Measurements from ENCODE around the gene SNX3.

Gene SNX3

DNA sequence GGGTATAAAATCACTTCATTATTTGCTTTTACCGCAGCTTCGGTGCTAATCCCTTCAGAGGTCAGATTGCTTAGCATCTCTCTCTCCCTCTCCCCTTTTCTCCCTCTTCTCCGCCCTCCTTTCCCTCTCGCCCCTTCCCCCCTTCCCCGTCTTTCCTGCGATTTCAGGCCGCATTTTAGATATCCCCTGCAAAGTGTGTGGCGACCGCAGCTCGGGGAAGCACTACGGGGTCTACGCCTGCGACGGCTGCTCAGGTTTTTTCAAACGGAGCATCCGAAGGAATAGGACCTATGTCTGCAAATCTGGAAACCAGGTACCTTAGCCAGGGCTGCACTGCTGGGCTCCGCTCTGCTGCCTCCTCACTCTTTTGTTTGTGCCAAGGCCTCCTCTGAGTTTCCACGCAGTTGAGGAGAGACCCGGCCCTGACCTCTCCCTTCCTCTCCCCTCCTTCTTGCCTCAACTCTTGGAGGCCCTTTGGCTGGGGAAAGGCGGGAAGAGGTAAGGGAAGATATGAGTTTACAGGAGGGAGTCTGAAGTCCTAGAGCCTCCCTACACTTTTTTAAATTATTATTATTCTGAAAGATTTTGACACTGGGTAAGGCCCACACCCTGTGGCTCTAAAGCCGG is 89.4 kb downstream of the SNX3 start:
- H3K4me3 ChIP-seq (ENCODE audit: low read depth, low read length): no peak overlapping the region
- TF ChIP-seq, protein P1, sequence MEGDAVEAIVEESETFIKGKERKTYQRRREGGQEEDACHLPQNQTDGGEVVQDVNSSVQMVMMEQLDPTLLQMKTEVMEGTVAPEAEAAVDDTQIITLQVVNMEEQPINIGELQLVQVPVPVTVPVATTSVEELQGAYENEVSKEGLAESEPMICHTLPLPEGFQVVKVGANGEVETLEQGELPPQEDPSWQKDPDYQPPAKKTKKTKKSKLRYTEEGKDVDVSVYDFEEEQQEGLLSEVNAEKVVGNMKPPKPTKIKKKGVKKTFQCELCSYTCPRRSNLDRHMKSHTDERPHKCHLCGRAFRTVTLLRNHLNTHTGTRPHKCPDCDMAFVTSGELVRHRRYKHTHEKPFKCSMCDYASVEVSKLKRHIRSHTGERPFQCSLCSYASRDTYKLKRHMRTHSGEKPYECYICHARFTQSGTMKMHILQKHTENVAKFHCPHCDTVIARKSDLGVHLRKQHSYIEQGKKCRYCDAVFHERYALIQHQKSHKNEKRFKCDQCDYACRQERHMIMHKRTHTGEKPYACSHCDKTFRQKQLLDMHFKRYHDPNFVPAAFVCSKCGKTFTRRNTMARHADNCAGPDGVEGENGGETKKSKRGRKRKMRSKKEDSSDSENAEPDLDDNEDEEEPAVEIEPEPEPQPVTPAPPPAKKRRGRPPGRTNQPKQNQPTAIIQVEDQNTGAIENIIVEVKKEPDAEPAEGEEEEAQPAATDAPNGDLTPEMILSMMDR (IDR thresholded peaks at IDR 0.05; ENCODE audit: borderline replicate concordance, insufficient read depth, low read depth, low read length): no peak

DNA sequence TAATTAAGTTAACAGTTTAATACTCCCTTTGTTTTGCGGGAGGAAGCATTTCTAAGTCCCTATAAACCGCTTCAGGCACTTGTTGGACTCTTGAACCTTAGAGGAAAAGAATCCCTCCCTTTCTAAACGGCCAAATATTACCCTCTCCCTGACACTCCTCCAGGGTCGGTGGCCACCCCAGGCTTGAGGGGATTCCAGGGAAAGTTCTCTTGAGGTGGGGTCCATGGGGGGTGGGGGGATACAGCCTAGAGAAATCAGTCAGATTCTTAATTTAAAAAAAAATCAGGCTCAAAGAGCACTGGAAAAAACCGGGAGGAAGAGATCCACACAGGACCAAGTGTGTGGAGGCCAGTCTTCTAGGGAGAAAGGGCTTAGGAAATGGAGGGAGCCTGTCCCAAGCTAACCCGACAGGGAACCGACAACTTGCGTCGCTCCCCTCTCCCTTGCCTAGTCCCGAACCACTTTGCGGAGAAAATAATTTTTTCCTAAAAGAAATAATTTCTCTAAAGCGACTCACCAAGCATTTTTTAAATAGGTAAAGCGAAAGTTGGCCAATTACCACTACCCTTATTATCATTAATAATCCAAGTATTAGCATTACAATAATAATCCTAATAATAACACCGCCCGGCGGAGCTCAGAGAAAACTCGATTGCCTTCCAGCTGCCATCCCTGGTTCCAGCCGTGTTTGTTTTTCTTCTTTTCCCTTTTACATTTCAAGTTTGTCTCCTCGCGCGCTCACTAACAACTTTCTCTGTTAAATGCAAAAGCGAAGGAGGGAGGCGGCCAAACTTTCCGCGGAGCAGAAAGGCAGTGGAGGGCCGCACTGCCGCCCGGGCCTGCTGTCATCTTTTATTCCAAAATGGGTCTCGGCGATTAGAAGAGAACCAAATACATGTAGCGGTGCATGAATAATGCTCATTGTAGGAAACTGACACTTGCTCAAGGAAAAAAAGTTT is 90.2 kb downstream of the SNX3 start:
- no peak overlapping the region for H3K4me3 ChIP-seq (ENCODE audit: low read depth, low read length)
- TF ChIP-seq, protein P1 (IDR thresholded peaks at IDR 0.05; ENCODE audit: borderline replicate concordance, insufficient read depth, low read depth, low read length): no peak

DNA sequence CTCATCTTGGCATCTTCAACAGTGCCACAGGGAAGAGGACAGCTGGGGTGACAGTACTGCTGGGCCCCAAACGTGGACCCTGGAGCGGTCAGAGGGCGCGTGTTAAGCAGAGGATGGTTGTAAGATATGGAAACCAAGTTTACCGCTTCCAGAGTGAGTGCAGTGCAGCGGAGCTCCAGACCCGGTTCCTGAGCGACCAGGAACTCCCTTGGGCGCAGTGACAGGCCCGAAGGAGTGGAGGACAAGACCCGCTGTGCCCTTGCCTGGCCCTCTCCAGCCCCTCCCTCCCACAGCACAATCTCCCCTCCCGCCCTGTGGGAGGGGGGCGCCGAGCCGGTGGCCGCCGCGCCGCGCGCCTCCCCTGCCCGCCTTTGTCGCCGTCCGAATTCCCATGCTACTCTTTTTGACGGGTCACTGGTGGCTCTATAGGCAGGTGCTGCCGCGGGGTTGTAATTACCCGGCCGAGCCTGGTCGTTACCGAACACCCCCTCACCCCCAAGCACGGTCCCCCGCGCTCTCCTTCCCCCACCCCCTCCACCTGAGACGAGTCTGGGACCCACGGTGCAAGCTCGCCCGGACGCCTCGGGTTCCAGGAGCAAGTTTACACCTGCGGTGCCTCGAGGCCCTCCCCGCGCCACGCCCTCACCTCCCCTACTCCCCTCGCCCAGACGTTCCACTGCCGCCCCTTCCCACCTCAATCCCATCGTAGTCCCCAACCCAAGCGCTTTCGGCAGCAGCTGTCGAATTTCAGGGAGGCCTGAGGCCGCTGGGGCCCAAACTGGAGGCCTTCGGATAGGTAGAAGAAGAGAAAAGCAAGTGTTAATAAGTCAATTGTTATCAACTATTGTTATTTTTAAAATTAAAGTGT is 91.1 kb downstream of the SNX3 start:
- no peak overlapping the region for H3K4me3 ChIP-seq (ENCODE audit: low read depth, low read length)
- TF ChIP-seq, protein P1 (IDR thresholded peaks at IDR 0.05; ENCODE audit: borderline replicate concordance, insufficient read depth, low read depth, low read length): no peak

DNA sequence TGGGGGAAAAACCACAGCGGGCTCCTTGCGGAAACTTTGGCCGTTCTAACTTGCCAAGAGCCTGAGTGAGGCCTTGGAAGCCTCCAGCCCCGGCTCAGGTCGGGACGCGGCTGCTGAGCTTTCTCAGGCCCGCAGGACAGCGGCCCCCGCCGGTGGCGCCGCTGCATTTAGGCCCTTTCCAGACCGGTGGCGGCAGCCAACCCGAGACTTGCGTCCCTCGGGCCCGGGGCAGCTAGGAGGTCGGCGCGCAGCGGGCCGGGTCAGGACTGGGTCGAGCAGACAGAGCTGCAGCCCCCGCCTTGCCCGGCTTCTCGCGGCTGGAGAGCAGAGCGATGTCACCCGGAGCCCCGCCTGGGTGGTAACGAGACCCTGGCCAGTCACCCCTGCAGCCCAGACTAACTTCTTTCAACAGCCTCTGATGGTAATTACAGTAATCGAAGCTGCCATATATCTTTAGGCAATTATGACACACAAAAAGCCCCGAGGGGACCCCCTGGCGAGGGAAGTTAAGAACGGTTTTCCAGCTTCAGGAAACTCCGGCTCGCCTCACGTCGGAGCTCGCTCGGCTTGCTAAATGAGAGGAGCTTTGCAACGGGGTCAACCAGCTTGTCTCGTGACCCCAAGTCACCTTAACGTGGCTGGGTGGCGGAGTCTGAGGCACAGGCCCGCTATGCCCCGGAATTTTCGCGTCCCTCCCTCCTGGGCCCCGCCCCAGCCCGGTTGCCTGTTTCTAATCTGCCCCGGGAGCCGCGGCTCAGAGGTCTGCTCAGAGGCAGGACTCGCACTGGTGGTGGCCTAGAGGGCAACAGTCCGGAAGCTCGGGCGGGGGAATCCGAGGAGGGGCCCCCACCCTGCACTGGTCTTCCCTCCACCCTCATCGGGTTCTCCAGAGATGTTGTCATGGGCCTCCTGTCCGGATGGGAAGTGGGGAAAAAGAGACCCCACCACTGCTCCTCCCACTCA is 92.1 kb downstream of the SNX3 start:
- H3K4me3 ChIP-seq (ENCODE audit: low read depth, low read length): no peak overlapping the region
- TF ChIP-seq, protein P1 (IDR thresholded peaks at IDR 0.05; ENCODE audit: borderline replicate concordance, insufficient read depth, low read depth, low read length): peak; percentile 31; the same call in 1 of the 2 replicates

DNA sequence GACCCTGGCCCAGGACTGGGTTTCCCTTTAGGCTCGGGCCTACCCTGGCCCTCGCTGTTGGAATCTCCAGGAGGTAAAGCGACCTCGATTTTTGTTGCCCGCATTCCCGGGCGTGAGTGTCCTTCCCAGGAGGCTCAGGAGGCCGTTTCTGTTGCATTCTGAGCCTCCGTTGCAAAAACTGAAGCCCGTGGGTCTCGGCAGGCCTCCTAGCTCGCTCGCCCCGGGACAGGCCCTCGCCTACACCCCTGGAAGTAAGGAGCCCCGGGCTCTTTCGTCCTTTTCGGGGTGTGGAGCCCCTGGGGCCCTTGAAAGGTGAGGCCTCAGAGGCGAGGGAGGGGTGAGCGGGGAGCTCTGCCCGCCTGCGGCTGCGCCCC is 92.8 kb downstream of the SNX3 start:
- TF ChIP-seq, protein P1 (IDR thresholded peaks at IDR 0.05; ENCODE audit: borderline replicate concordance, insufficient read depth, low read depth, low read length): no peak
- no peak overlapping the region for H3K4me3 ChIP-seq (ENCODE audit: low read depth, low read length)

Measured in GM12875 (cell line).